Left forelimb (tissue), 1 donor: ENCODE measurements around the gene AOPEP.
"Not testable (repeated sequence)": the region's sequence is repeated elsewhere in the genome, so short reads cannot be mapped to it uniquely, and the experiment has no call there.

Experiments
- DNase-seq: peaks from one replicate; pipeline ENCODE4 v3.0.0-alpha.2; 2018; ENCODE audit warnings: low spot score

AOPEP gene

DNA sequence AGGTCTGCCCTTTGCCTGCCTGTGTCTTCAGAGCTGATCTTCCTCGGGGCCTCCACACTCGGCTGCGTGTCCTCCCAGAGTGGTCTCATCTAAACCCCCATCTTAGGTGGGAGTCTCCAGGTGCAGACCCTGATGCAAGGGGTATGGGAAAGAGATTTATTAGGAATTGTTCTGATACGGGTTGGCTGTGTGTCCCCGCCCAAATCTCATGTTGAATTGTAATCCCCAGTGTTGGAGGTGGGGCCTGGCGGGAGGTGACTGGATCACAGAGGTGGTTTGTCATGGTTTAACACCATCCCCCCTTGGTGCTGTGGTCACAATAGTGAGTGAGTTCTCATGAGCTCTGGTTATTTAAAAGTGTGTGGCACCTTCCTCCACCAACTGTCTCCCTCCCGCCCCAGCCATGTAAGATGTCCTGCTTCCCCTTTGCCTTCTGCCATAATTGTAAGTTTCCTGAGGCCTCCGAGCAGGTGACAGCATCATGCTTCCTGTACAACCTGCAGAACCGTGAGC lies 208.4 kb downstream of the AOPEP start:
- no peak for DNase-seq

DNA sequence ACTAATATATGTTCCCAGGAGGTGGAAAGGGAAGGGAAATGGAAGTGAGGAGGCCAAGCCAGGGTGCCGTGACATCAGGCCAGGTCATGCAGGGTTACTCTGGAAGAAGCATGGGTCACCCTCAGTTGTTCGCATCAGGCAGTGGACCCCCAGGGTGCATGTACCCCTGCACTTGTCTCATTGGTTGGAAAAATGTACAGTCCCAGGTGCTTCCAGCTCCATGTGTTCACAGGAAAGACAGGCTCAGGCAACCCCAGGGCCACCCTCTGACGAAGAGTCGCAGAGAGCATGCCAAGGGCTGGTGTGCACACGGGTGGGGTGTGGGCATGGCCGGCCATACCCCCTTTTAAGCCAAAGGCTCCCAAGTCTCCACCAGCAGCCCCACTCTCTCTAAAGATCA lies 208.9 kb downstream of the AOPEP start:
- no peak for DNase-seq

DNA sequence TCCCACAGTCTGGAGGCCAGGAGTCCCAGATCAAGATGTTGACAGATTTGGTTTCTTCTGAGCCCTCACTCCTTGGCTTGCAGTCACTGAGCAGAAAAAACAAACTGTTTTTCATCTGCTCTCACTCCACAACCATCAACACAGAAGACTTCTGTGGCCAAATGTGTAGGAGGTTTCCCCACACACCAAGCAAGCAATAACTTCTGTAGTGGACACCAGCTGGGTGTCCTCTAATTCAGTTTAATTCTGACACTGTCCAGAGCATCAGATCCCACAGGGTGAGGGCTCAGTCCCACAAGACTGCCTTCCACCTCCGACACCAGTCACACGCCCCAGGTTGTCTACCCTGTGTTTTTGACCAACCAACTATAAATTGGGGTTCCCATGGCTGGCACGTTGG lies 209.9 kb downstream of the AOPEP start:
- no peak for DNase-seq

DNA sequence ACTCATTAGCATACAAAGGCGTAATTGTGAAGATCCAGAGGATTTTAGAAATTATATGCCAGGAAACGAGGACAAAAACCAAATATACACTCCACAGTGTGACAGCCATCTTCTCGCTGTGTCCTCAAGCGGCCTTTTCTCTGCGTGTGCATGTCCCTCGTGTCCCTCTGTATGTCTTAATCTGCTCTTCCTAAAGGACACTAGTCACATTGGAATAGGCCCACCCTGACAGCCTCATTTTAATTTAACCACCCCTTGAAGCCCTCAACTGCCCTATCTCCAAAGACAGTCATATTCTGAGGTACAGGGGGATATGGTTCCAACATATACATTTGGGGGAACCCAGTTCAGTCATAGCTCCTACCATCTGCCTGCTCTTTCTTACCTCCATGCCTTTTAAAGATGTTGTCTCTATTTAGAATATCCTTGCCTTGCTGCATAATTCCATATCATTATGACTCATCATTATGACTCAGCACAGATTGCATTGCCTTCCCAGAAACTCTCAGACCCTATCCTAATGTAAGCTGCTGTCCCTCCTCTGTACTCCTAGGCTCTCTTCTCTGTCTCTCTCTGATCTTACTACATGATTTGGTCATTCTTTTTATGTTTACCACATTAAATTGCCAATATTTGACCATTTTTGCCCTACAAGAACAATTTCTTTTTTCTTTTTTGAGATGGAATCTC lies 210.9 kb downstream of the AOPEP start:
- no peak for DNase-seq

- DNase-seq, result no peak
Observed at GRCh38 chr9:94938384-94938783, 211.9 kb downstream of the AOPEP start.

- DNase-seq, result not testable (repeated sequence)
Observed at GRCh38 chr9:94940296-94940695, 213.8 kb downstream of the AOPEP start.

GRCh38 chr9:94941211-94941875 lies 214.8 kb downstream of the AOPEP start:
- DNase-seq, result no peak

DNA sequence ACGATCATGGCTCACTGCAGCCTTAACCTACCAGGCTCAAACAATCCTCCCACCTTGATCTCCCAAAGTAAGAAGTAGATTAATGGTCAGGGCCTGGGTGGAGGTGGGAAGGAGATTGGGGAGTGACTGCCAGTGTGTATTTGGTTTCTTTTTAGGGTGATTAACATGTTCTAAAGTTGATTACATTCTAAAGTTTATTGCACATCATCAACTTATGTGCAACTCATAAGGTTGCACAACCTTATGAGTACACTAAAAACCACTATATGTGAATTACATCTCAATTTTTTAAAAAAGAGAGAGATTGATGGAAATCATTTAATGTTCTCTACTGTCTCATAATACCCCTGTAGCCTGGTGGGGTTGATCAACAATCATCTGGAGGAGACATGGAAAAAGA lies 218.1 kb downstream of the AOPEP start:
- DNase-seq, result no peak

DNA sequence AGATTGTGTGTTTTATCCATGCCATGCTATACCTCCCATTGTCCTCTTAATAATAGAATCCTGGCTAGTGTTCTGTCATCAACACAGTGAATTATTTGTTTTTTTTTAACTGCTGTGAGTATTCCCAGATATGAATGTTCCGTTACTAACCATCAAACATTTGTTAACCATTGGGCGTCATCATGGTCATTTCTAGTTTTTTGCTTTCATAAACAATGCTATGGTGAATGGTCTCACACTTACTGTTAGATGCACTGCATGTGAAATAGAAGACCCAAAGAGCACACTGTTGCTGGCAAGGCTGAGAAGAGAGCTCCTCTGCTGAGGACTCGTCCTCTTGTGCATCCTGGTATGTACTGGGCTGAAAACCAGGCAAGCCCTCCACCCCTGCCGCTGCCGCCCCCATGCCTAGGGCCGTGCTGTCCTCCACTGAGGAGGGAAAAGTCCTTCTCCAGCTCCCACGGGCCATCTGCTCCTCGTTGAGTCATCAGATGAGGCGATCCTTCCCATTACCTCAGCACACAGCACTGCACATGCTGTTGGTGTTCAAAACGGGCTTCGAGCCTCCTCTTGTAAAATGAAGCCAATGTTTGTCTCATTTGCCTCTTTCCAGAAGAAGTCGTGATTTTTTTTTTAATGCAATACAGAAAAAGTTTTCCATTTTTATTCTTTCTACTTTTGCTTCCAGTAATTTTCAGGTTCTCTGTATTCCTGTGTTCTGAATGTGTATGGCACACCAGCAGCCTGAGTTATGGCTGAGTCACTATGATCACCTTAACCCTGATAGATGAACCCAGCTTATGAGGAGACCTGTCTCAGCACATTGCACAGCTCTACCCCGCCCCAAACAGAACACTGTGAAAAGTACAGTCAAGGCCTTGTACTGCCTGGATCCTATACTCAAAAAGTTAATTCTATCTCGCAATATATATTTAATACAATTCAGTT lies 219.0 kb downstream of the AOPEP start:
- no peak for DNase-seq

- no peak for DNase-seq
Observed at GRCh38 chr9:94946256-94946655, 219.8 kb downstream of the AOPEP start.

- no peak for DNase-seq
Observed at GRCh38 chr9:94948567-94949235, 222.2 kb downstream of the AOPEP start.

DNA sequence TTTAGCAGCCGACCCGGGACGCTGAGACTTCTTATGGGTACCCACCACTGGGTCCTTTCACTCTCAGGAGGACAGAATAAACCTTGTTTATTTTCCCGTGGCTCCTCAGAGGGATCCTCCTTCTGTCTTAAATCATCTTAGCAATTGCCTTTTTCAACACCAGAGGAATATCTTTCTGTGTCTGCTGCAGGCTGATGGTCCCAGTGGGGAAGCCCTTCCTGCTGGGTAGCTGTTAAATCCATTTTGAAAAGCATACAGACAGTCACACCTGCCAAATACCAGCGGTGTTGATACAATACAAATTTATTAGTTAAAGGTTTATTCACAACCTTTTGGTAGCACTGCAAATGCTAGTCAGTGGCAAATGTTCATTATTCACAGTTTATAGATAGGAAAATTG lies 222.9 kb downstream of the AOPEP start:
- no peak for DNase-seq

- no peak for DNase-seq
Observed at GRCh38 chr9:94950040-94950578, 223.6 kb downstream of the AOPEP start.

DNA sequence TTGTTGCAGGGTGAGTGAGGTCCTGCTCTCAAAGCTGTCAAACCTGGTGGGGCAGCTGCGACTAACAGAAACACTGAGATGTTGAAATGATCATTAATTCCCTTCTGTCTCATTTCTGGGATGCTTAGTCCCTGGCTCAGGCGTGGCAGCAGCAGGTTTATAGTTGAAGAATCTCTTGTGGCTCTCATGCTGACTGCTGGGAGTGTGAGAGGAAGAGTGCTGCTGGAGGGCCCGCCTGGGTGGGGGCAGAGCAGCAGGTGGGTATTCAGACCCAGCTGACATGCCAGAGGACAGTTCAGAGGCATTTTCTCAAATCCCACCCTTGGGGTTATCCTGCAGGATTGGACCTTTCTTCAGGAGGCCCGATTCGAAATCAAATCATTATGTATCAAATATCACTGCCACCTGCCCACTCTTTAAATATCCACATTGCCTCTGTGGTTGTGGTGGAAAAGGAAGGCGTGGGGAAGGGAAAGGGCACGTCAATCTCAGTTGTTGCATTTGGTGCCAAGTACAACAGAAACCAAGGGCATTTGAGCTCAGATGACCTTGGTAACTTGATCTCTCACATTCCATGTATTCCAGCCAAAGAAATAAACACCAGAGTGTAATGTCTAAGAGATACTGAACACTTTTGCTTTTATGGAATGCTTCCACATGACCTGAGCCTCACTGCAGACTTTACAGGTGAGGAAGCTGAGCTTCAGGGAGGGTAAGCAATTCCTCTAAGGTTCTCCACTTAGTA lies 224.3 kb downstream of the AOPEP start:
- DNase-seq, result no peak

GRCh38 chr9:94951324-94952135 lies 225.0 kb downstream of the AOPEP start:
- DNase-seq, result no peak

DNA sequence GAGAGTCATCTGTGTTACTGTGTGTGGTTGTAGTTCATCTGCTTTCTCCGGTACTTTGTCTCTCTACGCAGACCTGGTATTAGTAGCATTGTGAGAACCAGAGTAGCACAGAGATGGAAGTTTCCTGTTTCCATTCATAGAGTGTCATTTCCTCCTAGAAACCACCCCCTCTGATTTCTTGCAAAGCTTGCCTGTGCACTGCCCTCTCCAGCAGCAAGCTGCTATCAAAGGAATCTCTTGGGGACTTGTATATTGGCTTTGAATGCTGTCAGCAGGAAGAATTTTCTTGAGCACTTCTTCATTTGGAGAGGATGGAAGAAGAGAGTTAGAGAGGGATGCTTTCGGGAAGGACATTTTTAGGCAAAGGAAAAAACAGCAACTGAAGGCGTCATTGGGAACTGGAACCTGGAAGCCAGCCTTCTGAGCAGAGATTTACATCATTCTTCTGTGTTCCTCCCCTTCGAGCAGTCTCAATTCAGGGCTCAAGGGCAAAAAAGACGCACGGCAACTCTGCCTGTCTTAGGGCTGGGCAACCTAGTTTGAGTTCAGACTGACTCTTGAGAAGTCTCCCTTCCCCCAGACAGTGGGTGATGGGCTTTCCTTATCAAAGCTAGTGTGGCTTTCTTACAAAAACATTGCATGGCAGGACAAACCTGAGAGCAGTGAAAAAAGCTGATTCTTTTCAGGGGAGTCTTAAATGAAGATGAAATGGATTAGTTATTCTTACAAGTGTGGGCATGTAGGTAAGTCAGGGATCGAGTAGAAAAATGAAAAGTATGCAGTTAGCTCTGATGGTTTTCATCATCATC lies 226.3 kb downstream of the AOPEP start:
- DNase-seq, result no peak

DNA sequence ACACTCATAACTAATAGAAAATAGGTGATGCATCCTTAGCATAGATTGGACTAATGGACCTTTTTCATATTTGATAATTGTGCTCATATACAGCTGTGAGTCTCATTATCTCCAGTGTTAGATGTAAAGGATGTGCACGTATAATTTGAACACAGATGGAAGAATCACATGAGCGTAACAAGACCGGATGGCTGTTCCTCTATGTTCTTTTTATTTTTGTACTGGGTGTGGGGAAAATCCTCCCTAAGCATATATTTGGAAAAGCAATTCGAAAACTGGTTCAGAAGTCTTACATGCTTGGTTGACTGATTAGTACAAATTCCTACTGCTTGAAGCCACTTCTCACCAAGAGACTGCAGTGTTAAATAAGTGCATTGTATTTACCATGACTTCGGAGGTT lies 230.2 kb downstream of the AOPEP start:
- no peak for DNase-seq

GRCh38 chr9:94960964-94961363 lies 234.5 kb downstream of the AOPEP start:
- no peak for DNase-seq

- DNase-seq, result no peak
Observed at GRCh38 chr9:94961870-94962269, 235.4 kb downstream of the AOPEP start.
